GM19468 (cell line): Measurements from ENCODE around the gene LYSMD4.

ENCODE experiments used
- ATAC-seq: cut with Tn5 transposase; IDR thresholded peaks from one replicate; pipeline ENCODE4 v1.9.1; 2021; ENCODE audit warnings: mild to moderate bottlenecking, moderate library complexity, moderate number of reproducible peaks; ENCODE audit not compliant: unreplicated experiment; ENCODE audit errors: extremely low read depth

Gene LYSMD4

GRCh38 chr15:99707473-99708270, 25.6 kb downstream of the LYSMD4 start:
- no peak for ATAC-seq

- ATAC-seq: no peak
These were observed 26.5 kb downstream of the LYSMD4 start for GRCh38 chr15:99706557-99707303.

GRCh38 chr15:99704444-99704838, 28.8 kb downstream of the LYSMD4 start:
- peak; percentile 24 for ATAC-seq

- ATAC-seq: no peak
These were observed 29.4 kb downstream of the LYSMD4 start for GRCh38 chr15:99703603-99704443.

- no peak for ATAC-seq
These were observed 30.2 kb downstream of the LYSMD4 start for GRCh38 chr15:99702895-99703602.

- no peak for ATAC-seq
These were observed 37.1 kb downstream of the LYSMD4 start for GRCh38 chr15:99696096-99696495.

GRCh38 chr15:99692825-99693224, 40.4 kb downstream of the LYSMD4 start:
- ATAC-seq: no peak

GRCh38 chr15:99686290-99686689, 46.9 kb downstream of the LYSMD4 start:
- ATAC-seq: no peak

GRCh38 chr15:99683000-99683670, 50.1 kb downstream of the LYSMD4 start:
- no peak for ATAC-seq

- no peak for ATAC-seq
These were observed 50.8 kb downstream of the LYSMD4 start for GRCh38 chr15:99682455-99682854.

GRCh38 chr15:99681990-99682389, 51.2 kb downstream of the LYSMD4 start:
- no peak for ATAC-seq

GRCh38 chr15:99680276-99680675, 53.0 kb downstream of the LYSMD4 start:
- no peak for ATAC-seq

- peak; percentile 47 for ATAC-seq
These were observed 55.6 kb downstream of the LYSMD4 start for GRCh38 chr15:99677540-99678134.
